HG03565 (cell line): ENCODE results near the gene DCAF12.
"Not testable (repeated sequence)": the region's sequence is repeated elsewhere in the genome, so short reads cannot be mapped to it uniquely, and the experiment has no call there.

Source experiments
- ATAC-seq: cut with Tn5 transposase; IDR thresholded peaks from one replicate; pipeline ENCODE4 v1.9.1; 2021; ENCODE audit warnings: mild to moderate bottlenecking, moderate library complexity; ENCODE audit not compliant: unreplicated experiment

DCAF12 gene

GRCh38 chr9:34072410-34072809 lies 54.1 kb downstream of the DCAF12 start:
- ATAC-seq: no peak

GRCh38 chr9:34070606-34071324 lies 55.7 kb downstream of the DCAF12 start:
- no peak for ATAC-seq

- ATAC-seq: no peak
Measured at GRCh38 chr9:34069831-34070230, 56.7 kb downstream of the DCAF12 start.

GRCh38 chr9:34065541-34065940 lies 61.0 kb downstream of the DCAF12 start:
- no peak for ATAC-seq

GRCh38 chr9:34059954-34060353 lies 66.5 kb downstream of the DCAF12 start:
- no peak for ATAC-seq

GRCh38 chr9:34059281-34059680 lies 67.2 kb downstream of the DCAF12 start:
- no peak for ATAC-seq

- no peak for ATAC-seq
Measured at GRCh38 chr9:34049630-34050384, 76.7 kb downstream of the DCAF12 start.

GRCh38 chr9:34048727-34049629 lies 77.5 kb downstream of the DCAF12 start, which contains the start of gene UBAP2:
TSS of gene UBAP2 (minus strand) at chr9:34048887. CDS start at chr9:34017148, 31,739 bp downstream.
- ATAC-seq: peak; percentile 65

- peak; percentile 9 for ATAC-seq
Measured at GRCh38 chr9:34047864-34048726, 78.4 kb downstream of the DCAF12 start.

- no peak for ATAC-seq
Measured at GRCh38 chr9:34046784-34047379, 79.6 kb downstream of the DCAF12 start.

GRCh38 chr9:34045903-34046302 lies 80.6 kb downstream of the DCAF12 start:
- no peak for ATAC-seq

- ATAC-seq: not testable (repeated sequence)
Measured at GRCh38 chr9:34042074-34042473, 84.4 kb downstream of the DCAF12 start.

- not testable (repeated sequence) for ATAC-seq
Measured at GRCh38 chr9:34038851-34039250, 87.6 kb downstream of the DCAF12 start.

GRCh38 chr9:34037626-34038025 lies 88.9 kb downstream of the DCAF12 start:
- ATAC-seq: no peak

- no peak for ATAC-seq
Measured at GRCh38 chr9:34036625-34037024, 89.9 kb downstream of the DCAF12 start.
